TTC549 (cell line): ENCODE measurements around the gene CCDC148.

Experiments used
- FAIRE-seq: peaks from 2 replicates; lab custom pipeline; 2012; peaks lifted over from hg19 to GRCh38; lab: Jason Lieb, UNC

The CCDC148 gene

DNA sequence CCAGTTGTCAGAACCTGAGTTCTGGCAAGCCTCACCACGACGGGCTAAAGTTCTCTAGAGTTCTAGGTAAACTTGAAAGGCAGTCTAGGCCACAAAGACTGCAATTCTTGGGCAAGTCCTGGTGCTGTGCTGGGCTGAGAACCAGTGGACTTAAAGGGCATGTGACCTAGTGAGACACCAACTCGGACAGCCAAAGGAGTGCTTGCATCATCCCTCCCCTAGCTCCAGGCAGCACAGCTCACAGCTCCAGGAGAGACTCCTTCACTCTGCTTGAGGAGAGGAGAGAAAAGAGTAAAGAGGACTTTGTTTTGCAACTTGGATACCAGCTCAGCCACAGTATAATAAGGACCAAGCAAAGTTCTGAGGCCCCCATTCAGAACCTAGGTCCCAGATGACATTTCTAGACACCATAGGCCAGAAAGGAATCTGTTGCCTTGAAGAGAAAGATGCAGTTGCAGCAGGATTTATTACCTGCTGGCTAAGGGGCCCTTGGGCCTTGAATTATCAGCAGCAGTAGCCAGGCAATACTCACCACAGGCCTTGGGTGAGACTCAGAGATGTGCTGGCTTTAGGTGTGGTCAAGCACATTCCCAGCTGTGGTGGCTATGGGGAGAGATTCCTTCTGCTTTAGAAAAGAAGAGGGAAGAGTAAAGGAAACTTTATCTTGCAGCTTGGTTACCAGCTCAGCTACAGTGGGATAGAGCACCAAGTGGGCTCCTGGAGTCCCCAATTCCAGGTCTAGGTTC, 303.1 kb downstream of the CCDC148 start:
- FAIRE-seq = no peak

DNA sequence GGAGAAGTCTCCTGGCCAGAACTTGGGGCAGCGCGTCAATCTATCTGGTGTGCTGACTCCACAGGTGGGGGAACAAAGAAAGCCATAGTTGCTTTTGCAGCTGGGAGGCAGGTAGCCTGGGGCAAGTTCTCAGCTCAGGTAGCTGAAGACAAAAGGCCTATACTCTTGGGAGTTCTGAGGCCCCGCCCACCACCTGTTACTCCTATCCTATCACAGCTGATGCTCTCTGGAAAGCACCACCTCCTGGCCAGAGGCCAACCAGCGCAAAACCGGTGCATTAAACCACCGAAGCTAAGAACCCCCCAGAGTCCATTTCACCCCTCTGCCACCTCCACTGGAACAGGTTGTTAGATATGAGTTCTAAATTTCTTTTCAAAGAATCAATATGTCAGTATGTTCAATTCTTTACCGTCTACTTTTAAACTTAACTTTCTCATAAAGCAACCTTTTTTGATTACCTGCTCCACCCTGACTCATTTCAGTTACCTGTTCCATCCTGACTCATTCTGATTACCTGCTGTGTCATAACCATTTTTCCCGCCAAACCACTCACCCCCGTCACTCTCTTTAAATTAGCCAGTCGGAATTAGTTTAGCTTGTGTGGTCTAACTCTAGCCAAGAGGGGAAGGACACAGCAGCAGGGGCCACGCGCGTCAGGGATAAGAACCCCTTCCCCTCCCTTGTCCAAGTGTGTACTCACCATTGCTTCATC, 311.5 kb downstream of the CCDC148 start:
- FAIRE-seq = no peak

DNA sequence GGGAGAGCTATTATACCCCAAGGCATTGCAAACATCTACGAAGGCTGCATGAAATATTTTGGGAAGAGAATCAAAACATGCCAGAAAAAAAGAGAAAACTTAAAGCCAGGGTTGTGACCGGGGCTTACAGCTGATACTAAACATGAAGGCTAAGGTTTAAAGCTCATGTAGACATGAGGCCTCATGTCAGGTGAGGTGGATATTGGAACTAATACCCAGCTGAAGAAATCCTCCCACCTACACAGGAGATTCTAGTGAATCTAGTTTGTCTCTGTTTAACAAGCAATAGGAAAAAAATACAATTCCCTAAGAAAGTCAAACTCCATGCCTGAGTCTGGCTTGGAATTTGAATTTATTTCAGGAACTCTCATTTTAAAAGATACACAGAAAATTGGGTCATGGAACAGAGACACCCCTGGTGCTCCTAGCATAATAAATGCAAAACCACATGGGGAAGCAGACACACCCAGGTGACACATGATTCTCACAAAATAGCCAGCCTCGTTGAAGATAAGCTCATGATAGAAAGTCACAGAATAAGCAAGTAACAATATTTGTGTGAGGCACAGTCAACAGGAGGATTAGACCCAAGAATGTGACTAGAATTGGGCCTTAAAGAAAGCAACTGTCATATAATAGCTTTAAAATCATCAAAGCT, 312.7 kb downstream of the CCDC148 start:
- FAIRE-seq = no peak

DNA sequence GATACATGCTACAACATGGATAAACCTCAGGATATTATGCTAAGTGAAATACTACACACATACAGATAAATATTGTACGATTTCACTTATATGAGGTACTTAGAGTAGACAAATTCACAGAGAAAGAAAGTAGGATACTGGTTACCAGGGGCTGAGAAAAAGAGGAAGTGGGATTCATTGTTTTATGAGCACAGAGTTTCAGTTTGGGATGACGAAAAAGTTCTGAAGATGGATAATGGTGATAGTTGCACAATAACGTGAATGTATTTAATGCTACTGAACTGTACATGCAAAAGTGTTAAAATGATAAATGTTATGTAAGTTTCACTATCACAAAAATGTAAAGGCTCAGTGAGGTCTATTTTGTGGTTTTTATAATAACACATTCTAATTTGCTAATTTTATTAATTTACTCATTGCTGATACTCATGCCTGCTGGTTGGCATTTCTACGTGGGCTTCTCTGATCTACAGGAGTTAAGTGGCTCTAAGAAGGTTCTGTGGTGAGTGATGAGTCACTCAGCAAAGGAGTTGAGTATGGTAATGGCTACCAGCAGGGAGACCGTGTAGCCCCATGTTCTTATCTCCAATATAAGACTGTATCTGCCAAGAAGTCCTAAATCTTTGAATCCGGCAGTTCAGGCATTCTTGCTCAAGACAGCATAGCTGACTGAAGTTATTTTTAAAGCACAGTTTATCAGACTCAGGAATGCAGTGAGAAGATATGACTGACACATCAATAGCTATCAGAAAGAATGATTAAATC, 313.8 kb downstream of the CCDC148 start:
- no peak for FAIRE-seq

DNA sequence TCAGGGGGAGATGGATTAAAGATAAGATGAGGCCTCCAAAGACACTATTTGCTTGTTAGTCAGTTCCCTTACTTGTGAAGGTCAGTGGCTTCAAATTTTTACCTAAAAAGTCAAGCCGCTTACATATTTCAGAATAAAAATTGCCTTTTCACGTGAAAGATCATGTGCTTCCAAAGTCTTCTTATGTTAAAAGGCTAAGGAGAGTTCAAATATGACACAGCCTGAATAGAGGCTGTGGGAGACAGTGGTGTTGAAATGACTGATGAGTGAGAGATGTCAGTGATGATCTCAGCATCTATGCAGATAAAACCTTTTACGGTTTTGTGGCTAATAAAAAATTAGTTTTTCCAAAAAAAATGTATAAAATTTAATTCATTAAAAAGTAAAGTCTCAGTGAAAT, 314.4 kb downstream of the CCDC148 start:
- no peak for FAIRE-seq

DNA sequence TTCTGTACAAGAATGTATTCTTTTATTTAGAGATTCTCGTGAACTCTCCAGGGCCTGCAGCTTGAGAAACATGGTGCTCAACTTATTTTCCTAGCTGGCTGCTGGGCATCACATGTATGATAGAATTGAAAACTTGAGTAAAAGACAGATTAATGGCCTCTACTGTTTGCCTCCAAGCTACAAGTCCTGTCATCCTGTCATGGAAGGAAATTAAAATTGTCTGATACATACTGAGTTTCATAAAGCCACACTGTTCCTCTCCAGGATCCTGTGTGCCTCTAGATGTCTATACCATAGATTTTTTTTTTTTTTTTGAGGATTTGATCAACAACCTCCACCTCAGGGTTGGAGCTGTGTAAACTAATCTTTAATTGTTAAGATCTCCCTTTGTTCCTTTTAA, 316.4 kb downstream of the CCDC148 start:
- no peak for FAIRE-seq

DNA sequence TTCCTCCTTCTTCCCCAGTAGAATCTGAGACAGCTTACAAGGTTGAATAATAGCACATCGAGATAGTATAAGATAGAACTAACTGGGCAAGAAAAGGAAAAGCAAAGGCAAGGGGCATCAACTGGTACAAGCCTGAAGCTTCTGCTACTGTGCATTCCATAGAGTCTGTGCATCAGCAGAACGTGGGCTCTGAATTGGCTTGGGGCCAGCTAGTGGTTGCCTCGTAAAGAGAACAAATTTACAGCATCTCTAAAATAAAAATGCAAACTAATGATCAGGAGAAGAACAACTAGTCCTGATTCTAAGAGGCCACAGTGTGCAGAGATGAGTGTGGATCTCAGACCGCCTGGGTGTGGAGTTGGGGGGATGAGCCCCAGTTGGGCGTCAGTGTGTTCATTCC, 318.3 kb downstream of the CCDC148 start:
- no peak for FAIRE-seq

DNA sequence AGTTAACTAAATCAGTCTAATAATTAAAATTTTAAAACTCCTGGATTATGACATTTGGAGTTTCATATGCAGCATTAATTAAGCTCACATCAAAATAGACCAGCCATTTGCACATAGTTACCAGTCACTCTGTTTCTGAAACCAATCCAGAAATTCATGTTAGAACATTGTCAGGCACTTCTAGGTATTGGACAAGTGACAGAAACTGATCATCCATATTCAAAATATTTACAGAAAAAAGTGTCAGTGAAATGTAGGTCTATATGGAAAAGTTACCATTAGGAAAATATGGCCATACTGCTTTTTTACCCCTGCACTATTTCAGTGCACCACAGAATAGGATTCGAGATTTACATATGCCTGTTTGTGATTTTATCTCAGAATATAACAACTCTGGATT, 321.5 kb downstream of the CCDC148 start:
- FAIRE-seq = no peak

DNA sequence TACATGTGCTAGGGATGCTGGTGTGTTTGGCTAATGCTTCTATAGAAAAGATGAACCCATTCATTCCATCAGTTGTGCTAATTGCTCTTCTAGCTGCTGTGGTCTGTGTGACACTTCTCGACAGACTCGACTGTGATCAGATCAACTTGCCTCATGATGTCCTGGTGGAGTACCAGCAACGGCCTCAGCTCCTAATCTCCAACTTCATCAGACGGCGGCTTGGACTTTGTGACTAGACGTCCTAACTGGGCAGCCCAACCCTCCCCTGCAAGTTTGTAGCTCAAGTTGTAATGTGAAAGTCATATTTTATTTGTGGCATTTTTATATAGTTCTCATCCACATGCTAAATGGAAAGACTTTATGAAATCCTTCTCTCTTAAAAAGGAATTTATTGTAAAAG, 321.9 kb downstream of the CCDC148 start:
- no peak for FAIRE-seq

DNA sequence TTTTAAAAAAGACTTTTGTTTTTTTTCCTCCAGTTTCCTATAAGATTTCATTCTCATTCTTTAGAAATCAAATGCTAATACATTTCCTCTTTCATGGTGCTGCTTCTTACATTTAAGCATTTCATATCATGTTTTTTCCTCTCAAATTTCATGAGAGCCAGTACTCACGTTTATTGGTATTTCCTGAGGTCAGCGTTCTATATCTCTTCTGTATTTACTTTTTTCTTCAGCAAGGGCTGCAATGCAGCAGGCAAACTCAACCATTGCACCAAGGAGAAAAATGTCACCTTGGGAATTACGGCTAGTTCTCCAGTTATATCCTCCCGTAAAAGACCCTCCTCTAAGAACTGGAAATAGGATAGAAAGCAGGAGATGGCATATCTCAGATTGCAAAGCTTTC, 322.5 kb downstream of the CCDC148 start:
- FAIRE-seq = no peak

DNA sequence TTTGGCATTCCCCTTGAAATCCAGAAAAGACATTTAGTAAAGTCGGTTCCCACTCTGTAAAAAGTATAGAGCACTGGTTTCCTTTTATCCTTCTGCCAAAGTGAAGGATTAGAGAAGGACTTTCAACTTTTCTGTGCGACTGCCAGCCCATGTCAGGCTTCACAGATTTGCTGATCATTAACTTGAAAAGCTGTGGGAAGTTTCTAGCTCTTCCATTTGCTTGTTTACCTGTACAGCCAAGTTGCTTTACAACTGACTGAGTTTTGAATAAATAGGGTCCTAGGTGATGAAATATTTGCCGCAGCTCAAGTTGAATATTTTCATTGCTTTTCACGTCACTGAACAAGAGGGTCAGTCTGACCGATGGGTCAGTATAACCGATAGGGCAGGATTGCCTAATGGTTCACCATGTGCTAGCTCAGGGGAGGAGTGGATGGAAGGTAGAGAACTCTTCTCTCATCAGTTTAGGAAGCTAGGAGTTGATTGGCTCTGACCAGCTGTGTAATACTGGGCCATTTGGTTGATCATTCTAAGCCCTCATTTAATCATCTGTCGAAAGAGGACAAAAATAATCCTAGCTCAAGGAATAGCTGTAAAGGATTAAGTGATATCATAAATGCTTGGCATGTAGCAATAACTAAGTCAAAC, 324.5 kb downstream of the CCDC148 start:
- FAIRE-seq = no peak

DNA sequence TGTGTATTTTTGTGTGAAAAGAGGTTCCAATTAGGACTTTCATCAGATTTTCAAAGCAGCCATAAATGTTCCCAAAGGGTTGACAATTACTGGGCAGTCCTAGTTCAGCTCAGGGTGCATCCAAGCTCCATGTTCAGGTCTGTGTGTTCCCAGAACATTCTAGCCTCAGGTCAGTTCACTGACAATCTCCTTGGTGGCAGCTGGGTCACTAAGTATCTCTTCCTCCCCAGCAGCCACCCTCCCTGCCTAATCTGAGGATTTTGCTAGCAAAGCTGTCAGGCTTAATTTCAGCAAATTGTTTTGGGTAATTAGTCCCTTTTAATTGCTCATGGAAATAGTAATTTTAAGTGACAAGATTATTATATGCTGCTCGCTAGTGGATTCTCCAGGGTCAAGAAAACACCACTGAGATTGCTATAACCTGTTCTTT, 325.1 kb downstream of the CCDC148 start:
- no peak for FAIRE-seq

DNA sequence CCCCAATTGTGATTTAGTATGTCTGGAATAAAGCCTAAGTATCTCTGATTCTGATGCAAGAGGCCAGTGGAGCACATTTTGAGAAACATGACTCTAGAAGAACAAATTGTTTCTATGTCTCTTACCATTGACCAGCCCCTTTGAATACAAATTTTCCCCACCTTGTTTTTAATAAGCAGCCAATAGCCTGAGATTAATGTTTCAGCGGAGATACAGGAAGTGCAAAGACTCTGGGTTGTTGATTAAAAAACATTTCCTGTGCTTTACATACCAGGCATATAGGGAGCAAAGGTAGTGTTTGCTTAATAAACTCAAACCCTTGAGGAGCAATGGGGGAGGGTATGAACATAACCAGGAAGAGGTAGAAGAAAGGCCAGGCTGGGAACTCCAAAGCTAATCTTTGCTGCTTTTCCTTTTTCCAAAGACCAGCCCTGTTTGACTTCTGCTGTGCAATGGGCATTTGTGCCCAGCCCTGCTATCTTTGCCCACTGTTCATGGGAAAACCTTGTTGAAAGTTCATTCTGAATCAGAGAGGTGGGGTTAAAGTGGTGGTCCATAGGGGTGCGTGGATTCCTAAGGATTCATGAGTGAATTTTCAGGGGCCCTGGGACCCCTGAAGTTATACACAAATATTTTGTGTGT, 325.6 kb downstream of the CCDC148 start:
- no peak for FAIRE-seq

DNA sequence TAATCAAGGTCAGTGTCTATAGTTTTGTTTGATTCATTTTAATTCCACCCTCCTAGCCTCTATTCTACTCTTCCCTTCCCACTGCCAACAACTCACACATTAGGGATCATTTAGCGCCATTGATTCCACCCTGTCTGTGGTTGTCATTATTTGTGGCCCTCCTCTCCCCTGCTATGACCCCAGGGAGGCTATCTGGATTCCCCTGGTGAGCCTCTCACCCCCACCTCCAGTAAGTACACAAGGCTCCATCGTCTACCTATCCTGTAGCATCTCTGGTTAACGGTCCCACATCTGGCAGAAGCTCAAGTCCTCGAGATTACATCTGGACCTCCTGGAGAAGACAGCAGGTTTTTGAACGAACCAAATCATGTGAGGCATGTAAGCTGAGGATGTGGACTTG, 327.5 kb downstream of the CCDC148 start:
- no peak for FAIRE-seq

DNA sequence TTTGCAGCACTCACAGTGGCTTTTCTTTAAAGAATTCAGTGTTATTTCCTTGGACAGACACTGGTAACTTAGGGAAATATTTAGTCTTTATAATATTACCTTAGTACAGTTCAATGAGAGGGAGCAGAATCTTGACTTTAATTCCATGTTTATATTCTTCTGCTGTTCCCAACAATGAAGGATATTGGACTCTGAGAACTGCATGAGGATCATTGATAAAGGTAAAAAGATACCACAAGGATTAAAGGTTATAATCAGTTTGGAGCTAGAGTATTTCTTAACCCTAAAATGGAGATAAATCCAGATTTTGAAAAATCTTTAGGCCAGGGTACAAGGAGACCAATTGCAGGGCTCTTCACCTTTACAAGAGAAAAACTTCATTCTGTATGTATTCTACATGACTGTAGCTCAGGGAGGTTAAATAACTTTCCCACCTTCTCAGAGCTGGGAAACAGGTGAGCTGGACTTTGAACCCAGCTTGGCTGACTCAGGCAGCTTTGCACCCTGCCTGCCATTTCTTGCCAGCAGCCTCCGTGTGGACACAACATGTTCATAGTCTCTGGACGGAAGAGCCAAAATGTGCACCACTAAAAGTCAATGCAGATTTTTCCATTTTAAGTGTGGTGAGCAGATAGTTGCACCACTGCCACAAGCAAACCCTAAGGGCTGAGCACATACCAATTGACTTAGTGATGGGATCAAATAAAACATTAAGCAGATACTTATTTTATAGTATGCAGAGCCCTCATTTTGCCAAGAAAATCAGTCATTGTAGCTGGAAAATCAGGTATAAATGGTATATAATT, 328.2 kb downstream of the CCDC148 start:
- no peak for FAIRE-seq

DNA sequence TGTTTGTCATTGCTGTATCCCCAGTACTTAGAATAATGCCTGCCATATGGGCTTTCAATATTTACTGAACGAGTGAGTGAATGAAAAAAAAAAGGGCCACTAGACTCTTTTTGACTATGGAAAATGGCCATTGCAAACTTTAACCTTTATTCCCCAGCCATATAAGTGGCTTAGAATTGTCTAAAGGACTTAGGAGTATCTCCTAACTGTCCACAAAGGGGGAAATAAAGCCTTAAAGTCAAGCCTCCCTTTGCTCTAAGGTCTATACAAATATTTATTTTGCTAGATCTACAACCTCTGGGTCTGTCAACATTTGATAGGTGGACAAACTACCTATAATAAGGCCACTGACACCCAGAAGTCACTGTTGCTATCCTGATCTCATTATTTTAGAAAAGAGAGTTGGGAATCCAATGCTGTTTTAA, 329.2 kb downstream of the CCDC148 start:
- no peak for FAIRE-seq

DNA sequence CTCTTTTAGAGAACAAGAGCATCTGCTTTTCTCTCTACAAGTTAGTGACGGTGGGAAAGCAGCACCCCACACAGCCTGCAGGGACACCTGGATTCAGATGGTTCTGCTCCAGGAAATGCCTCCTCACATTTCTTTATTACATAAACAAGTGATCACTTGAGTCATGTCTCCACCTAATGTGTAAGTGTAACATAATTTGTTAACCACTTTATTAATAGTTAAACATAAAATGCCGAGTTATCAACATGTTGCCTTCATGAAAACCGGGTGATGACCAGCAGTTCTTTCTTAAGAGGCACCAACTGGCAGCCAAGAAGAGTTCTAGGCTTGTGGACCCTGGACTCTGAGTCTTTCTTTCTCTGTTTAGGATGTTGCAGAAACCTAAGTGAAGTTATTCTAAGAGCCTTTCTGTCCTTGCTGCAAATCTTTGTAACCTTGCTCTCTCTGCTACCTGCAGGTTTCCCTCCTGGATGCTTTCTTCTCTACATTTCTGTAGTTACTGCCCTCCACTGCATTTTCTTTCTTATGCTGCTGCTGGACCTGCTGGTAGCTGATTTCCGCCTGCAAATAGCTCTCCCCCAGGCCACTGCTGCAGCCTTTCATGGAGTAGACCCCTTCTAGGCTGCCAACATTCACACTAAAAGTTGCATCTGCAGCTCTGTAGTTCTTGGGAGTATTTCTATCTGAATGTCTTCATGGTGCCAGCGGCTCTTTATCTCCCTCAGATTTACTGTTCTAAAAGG, 330.6 kb downstream of the CCDC148 start:
- FAIRE-seq = no peak

DNA sequence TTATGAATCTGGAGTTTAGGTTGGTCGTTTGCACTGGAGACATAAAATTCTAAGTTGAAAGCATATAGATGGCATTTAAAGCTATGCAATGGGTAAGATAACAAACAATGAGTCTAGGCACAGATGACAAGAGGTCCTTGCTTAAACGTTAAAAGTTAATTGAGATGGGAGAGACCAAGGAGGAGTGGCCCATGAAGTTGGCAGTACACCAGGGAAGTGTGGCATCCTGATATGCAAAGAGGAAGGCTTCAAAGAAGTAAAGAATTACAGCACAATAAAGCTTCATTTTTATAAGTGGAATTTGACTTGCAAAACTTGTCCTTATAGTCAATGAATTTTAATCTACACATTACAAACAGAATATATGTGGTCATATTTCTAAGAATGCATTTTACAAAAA, 331.7 kb downstream of the CCDC148 start:
- FAIRE-seq = no peak
